NT2/D1 (cell line): ENCODE data around the gene MON2.

Source experiments
- SUZ12 ChIP-seq: IDR thresholded peaks from 2 replicates; pipeline ENCODE4 v1.6.1; 2011; ENCODE audit not compliant: insufficient read length, insufficient read depth; ENCODE audit errors: extremely low read depth
- YY1 ChIP-seq: IDR thresholded peaks from 2 replicates; pipeline ENCODE4 v1.6.1; 2011; ENCODE audit not compliant: insufficient read length, insufficient read depth

DNA sequence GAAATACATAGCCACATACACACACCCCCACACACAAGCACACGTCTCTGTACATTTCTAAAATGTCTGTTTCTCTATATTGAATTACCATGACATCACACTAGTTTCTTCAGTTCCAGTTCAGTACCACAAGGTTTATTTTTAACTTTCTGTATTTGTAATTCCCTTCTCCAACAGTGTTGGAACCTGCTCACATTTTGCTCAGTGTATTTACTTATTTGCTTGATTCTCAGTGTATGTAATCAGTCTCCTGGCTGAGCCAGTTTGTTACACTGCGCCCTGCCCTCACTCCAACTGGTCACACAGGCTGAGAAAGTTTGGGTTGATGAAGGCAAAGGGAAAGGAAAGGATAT lies 67.1 kb downstream of the MON2 start:
- no peak for TF ChIP-seq YY1
- no peak for TF ChIP-seq SUZ12
